Activated CD8-positive, alpha-beta memory T cell treated with anti-CD3 and anti-CD28 coated beads, Interleukin-2, amount 50 U/mL, for 24 hours (primary cell): ENCODE data around the gene PNP.

Experiments used
- DNase-seq: peaks from one replicate; pipeline ENCODE4 v3.0.0-alpha.2; 2020; ENCODE audit errors: extremely low read depth

PNP gene

GRCh38 chr14:20455355-20456300 is 13.6 kb upstream of the PNP start:
- DNase-seq, result no peak

- no peak for DNase-seq
These were observed 12.2 kb upstream of the PNP start for GRCh38 chr14:20456971-20457370.

DNA sequence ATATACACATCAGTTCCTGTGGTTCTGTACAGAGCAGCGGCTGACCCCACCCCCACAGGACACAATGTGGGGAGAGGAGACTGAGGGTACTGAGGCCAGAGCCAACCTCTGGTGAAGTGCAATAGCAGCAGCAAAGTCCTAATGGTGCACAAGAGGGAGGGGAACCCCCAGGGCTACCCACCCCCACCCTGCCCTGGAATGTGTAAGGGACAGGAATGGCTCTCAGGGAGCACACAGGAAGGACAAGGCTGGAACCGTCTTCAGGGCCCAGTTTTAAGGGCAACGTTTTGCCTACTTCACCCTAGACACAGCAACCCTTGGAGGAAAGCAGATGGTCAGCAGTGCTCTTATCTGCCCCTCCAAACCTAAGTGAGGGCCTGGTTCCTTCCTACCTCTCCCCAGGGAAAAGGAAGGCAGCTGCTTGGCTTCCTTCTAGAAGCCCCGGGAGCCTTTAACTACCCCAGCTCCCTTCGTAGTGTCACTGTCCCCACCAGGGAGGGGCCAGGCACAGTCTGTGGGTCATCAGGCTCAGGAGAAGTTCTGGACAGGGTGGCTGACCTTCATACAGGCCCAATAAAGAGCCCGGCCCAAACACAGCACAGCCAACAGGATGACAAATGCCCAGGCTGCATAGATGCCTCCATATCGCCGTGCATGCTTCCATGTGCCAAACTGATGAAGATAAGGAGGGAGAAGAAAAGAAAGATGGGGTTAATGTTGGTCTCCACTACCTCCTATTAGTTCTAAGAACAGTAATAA is 11.0 kb upstream of the PNP start:
- no peak for DNase-seq

DNA sequence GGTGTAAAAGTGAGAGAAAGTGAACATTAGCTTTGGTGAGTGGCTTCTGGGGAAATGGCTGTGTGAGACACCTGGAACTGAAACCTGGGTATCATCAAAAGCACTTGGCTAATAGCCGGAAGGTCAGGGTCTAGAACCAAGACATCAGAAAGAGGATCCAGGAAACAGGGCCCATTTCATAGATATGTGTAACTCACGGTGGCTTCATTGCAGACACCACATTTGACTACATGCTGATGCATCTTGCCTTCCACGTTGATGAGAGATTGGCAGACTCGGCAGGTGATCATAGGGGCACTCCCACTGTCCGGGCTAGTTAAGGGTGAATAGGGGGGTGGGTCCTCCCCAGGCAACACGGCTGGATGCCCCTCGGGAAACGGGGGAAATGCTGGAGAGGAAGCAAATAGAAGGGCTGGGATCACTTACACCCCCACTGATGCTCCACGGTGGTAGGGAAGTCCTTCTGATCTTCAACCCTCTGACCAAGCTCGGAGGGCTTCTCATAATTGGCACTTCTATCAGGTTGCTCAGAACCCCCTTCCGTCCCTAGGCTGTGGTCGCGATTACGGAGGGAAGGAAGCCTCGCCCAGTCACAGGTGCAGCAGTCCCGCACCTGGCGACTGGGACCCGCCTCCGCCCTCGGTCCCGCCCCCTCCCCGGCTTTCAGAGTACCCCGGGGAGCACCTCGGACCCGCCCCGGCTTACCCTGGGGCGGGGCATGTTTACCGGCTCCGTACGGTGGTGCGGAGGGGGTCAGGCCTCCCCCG is 8.6 kb upstream of the PNP start:
- no peak for DNase-seq

GRCh38 chr14:20461225-20462141 is 7.7 kb upstream of the PNP start, which contains the start of gene PIP4P1:
Gene PIP4P1, minus strand, starts transcription at chr14:20461434. Its CDS starts 109 bp downstream, at chr14:20461325.
- peak; percentile 99 for DNase-seq

GRCh38 chr14:20468764-20469241 is 403 bp upstream of the PNP start:
- no peak for DNase-seq

GRCh38 chr14:20469890-20470602 is 840 bp downstream of the PNP start:
- DNase-seq, result peak; percentile 38

DNA sequence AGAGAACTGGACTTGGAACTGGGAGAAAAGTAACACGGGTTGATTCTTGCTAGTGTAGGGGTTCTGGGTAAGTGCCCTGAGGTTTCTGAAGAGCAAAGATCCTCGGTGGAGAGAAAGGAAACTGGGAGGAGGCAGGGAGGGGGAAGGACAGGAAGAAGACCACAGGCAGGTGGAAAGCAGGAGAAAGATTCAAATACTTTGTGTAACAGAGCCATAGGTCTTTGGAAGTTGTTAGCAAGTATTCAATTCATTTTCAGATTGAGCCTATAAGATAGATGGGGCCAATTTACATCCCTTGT is 1.3 kb downstream of the PNP start:
- no peak for DNase-seq

- DNase-seq, result no peak
These were observed 3.4 kb downstream of the PNP start for GRCh38 chr14:20472536-20473169.

DNA sequence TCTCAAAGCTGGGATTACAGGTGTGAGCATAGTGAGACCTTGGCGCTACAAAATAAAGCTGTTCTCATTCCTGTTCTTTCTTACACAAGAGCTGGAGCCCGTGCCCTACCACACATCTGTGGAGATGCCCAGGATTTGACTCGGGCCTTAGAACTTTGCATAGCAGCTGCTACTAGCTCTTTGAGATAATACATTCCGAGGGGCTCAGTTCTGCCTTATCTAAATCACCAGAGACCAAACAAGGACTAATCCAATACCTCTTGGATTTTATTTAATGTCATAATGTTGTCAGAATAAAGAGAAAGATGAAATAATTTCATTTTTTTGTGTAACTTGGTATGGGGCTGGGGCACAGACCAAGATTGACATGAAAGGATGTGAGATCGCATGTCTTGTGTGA is 7.6 kb downstream of the PNP start:
- no peak for DNase-seq

GRCh38 chr14:20477211-20477876 is 8.1 kb downstream of the PNP start:
- no peak for DNase-seq

DNA sequence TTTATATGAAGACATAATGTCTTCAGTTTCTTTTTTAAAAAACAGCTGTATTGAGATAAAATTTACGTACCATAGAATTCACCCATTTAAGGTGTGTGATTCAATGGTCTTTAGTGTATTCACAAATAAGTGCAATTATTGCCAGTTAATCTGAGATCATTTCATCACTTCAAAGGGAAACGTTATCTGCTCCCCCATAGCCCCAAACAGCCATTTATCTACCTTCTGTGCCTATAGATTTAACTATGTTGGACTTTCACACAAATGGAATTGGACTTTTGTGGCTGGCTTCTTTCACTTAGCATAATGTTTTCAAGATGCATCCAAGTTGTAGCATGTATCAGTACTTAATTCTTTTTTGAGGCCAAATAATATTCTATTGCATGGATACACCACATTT is 9.7 kb downstream of the PNP start:
- no peak for DNase-seq

GRCh38 chr14:20482382-20482781 is 13.2 kb downstream of the PNP start:
- DNase-seq, result no peak

GRCh38 chr14:20485900-20486299 is 16.7 kb downstream of the PNP start:
- DNase-seq, result no peak

- DNase-seq, result no peak
These were observed 17.6 kb downstream of the PNP start for GRCh38 chr14:20486684-20487395.

DNA sequence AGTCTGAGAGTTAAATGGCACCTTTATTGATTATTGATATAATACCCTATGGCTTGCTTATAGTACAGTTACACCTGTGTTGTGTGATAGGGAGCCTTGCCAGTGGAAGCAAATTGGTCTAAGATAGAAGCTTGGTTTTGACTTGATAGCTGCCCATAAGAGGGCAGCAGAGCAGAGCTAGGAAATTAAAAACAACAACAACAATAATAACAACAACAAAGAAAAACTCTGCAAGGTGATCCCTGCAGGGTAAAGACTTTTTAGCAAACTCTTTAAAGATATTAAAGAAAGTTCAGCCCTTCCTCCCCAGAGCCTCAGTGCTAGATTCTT is 18.2 kb downstream of the PNP start:
- no peak for DNase-seq

DNA sequence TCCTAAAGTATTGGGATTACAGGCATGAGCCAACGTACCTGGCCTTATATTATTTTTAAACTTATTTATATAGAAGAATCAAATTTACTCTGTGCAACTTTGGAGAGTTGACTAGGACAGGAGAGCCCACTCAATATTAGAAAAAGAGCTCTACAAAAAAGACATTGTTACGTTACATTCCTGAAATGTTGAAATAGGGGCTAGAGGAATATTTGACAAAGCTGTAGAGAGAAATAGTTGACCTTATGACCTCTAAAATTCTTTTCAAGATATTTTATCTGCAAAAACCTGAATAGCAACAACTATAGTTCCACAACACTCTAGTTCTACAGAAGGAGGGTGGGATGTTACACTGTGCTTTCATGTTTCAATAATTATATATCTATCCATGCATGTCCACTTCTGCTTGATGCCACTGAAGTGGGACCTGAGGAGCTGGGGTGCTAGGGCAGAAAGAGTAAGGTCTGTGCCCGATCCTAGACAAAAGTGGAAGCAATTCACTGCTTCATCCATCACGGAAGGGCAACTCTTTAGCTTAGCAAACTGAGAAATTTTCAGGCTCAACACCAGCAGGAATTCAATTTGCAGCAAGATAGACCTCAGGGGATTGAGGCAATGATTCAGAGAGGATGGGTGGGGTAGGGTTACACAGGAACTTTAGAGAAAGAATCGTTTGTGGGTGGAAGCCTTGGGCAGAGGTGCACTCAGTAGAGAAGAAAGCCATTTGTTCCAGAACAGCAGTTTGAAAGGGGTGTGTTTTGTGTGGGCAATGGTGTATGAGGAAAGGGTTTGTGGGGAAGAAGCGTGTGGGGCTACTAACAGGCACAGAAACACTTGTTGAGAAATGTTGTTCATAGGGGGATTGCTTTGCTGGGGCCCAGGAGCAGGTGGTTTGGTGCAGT is 20.1 kb downstream of the PNP start:
- DNase-seq, result no peak

- no peak for DNase-seq
These were observed 21.4 kb downstream of the PNP start for GRCh38 chr14:20490563-20490962.
